Parathyroid adenoma (tissue), 2 donors: ENCODE data around the gene DYNC2LI1.

ENCODE experiments used
- H2AFZ ChIP-seq: fragments of 300-600 bp; sonication (generic); one replicate; pipeline ENCODE4 v1.7.0; 2017; ENCODE audit warnings: antibody characterized with exemption, mild to moderate bottlenecking
- H3K27ac ChIP-seq: fragments of 300-600 bp; sonication (generic); one replicate; pipeline ENCODE4 v1.7.0; 2017
- H3K27me3 ChIP-seq: fragments of 300-600 bp; sonication (generic); one replicate; pipeline ENCODE4 v1.7.0; 2017; ENCODE audit warnings: low read length; ENCODE audit not compliant: control insufficient read depth, insufficient read depth
- H3K36me3 ChIP-seq: fragments of 300-600 bp; sonication (generic); one replicate; pipeline ENCODE4 v1.7.0; 2017; ENCODE audit warnings: low read length; ENCODE audit not compliant: control insufficient read depth, insufficient read depth
- H3K4me1 ChIP-seq: fragments of 300-600 bp; sonication (generic); one replicate; pipeline ENCODE4 v1.7.0; 2017; ENCODE audit warnings: control low read depth
- H3K4me2 ChIP-seq: fragments of 300-600 bp; sonication (generic); one replicate; pipeline ENCODE4 v1.7.0; 2017; ENCODE audit warnings: low read length
- H3K4me3 ChIP-seq: fragments of 300-600 bp; sonication (generic); one replicate; pipeline ENCODE4 v1.7.0; 2017; ENCODE audit warnings: low read depth, low read length
- H3K79me2 ChIP-seq: fragments of 300-600 bp; sonication (generic); one replicate; pipeline ENCODE4 v1.7.0; 2017; ENCODE audit warnings: control low read depth
- H3K9ac ChIP-seq: fragments of 300-600 bp; sonication (generic); one replicate; pipeline ENCODE4 v1.7.0; 2017; ENCODE audit warnings: mild to moderate bottlenecking
- H3K9me3 ChIP-seq: fragments of 300-600 bp; sonication (generic); one replicate; pipeline ENCODE4 v1.7.0; 2017; ENCODE audit warnings: low read length; ENCODE audit not compliant: control insufficient read depth
- TF ChIP-seq, protein P1 (sequence below): fragments of 300-600 bp; sonication (generic); IDR thresholded peaks from one replicate; pipeline ENCODE4 v1.7.0; 2017; ENCODE audit warnings: antibody characterized with exemption, mild to moderate bottlenecking
- donor health status: primary hyperparathyroidism.

Gene DYNC2LI1

DNA sequence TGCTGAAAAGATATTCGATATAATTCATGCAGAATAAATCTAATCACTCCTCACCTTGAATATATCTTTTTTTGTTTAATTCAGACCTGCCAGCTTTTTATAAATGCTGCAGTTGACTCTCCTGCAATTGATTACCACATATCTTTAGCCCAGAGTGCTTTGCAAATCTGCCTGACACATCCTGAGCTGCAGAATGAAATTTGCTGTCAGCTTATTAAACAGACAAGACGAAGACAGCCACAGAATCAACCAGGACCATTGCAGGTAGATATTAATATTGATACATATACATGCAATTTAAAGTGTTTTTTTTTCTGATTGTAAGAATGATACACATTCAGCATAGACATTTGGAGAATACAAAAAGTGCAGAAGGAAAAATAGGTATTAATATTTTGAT, 35.6 kb upstream of the DYNC2LI1 start:
- H3K4me2 ChIP-seq = no peak overlapping the region
- no peaks in the 10 kb centered on the region for H3K27me3 ChIP-seq
- H3K36me3 ChIP-seq = no peaks in the 10 kb centered on the region
- TF ChIP-seq, protein P1, sequence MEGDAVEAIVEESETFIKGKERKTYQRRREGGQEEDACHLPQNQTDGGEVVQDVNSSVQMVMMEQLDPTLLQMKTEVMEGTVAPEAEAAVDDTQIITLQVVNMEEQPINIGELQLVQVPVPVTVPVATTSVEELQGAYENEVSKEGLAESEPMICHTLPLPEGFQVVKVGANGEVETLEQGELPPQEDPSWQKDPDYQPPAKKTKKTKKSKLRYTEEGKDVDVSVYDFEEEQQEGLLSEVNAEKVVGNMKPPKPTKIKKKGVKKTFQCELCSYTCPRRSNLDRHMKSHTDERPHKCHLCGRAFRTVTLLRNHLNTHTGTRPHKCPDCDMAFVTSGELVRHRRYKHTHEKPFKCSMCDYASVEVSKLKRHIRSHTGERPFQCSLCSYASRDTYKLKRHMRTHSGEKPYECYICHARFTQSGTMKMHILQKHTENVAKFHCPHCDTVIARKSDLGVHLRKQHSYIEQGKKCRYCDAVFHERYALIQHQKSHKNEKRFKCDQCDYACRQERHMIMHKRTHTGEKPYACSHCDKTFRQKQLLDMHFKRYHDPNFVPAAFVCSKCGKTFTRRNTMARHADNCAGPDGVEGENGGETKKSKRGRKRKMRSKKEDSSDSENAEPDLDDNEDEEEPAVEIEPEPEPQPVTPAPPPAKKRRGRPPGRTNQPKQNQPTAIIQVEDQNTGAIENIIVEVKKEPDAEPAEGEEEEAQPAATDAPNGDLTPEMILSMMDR = no peak
- no peak overlapping the region for H2AFZ ChIP-seq
- peaks cover 8% of the 10 kb centered on the region for H3K4me1 ChIP-seq
- no peak overlapping the region for H3K4me3 ChIP-seq
- no peaks in the 10 kb centered on the region for H3K79me2 ChIP-seq
- no peak overlapping the region for H3K27ac ChIP-seq
- H3K9ac ChIP-seq = no peak overlapping the region
- no peaks in the 10 kb centered on the region for H3K9me3 ChIP-seq

DNA sequence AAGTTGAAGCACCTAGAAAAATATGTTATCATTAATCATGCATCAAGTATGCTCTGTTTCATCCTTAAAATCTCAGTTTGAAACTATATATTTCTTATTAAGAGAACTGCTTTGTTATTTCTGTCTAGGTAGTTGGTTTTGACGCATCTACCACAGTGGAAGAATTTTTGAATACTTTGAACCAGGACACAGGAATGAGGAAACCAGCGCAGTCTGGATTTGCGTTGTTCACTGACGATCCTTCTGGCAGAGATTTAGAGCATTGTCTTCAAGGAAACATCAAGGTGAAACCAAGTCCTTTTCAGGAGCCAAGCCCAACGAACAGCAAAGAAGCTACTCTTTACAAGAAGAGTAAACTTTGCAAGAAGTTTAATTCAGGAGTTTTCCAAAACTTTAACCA, 30.1 kb upstream of the DYNC2LI1 start:
- no peak overlapping the region for H3K27ac ChIP-seq
- no peaks in the 10 kb centered on the region for H3K4me1 ChIP-seq
- H3K9ac ChIP-seq = no peak overlapping the region

GRCh38 chr2:43745457-43745856, 28.4 kb upstream of the DYNC2LI1 start:
- H2AFZ ChIP-seq = no peak overlapping the region
- no peaks in the 10 kb centered on the region for H3K9me3 ChIP-seq
- no peak overlapping the region for H3K27ac ChIP-seq
- no peaks in the 10 kb centered on the region for H3K27me3 ChIP-seq
- TF ChIP-seq, protein P1 = no peak
- H3K9ac ChIP-seq = no peak overlapping the region
- H3K4me2 ChIP-seq = no peak overlapping the region
- no peak overlapping the region for H3K4me3 ChIP-seq
- H3K4me1 ChIP-seq = no peaks in the 10 kb centered on the region
- H3K36me3 ChIP-seq = no peaks in the 10 kb centered on the region
- no peaks in the 10 kb centered on the region for H3K79me2 ChIP-seq

More for the DNA sequence above, 30.1 kb upstream of the DYNC2LI1 start:
- no peaks in the 10 kb centered on the region for H3K27me3 ChIP-seq
- H3K36me3 ChIP-seq = no peaks in the 10 kb centered on the region
- no peak overlapping the region for H2AFZ ChIP-seq
- no peak overlapping the region for H3K4me3 ChIP-seq
- H3K9me3 ChIP-seq = no peaks in the 10 kb centered on the region
- H3K4me2 ChIP-seq = no peak overlapping the region
- no peaks in the 10 kb centered on the region for H3K79me2 ChIP-seq
- TF ChIP-seq, protein P1 = no peak

DNA sequence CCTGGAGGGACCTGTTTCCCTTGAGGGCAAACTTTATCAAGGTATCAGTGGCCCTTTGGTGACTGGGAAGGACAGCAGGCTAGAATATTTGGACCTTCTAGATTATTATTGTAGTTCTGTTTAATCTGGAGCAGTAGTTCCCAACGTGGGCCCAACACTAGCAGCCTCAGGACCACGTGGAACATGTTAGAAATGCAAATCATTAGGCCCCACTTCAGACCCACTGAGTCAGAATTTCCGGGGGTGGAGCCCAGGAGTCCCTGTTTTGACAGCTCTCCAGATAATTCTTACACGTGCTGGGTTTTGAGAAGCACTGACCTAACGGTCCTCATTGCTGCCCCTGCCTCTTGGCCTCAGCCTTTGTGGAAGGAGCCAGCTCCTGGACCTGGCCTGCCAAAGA, 25.5 kb upstream of the DYNC2LI1 start:
- Histone ChIP-seq H3K4me2 (no peak overlapping the region), H3K27ac (no peak overlapping the region), H2AFZ (no peak overlapping the region), H3K79me2 (no peaks in the 10 kb centered on the region), H3K27me3 (no peaks in the 10 kb centered on the region), H3K4me3 (no peak overlapping the region), H3K4me1 (no peaks in the 10 kb centered on the region), H3K36me3 (no peaks in the 10 kb centered on the region), H3K9me3 (no peaks in the 10 kb centered on the region), H3K9ac (no peak overlapping the region)
- TF ChIP-seq, protein P1 = no peak

- Histone ChIP-seq H3K4me1 (no peaks in the 10 kb centered on the region), H3K9ac (no peak overlapping the region), H3K27ac (no peak overlapping the region), H3K9me3 (no peaks in the 10 kb centered on the region), H3K27me3 (no peaks in the 10 kb centered on the region), H3K79me2 (no peaks in the 10 kb centered on the region), H2AFZ (no peak overlapping the region), H3K36me3 (no peaks in the 10 kb centered on the region), H3K4me2 (no peak overlapping the region), H3K4me3 (no peak overlapping the region)
- TF ChIP-seq, protein P1 = no peak
Measured at GRCh38 chr2:43749583-43749982, 24.3 kb upstream of the DYNC2LI1 start.
